Heart left ventricle (tissue), 16 donors: ENCODE results near the gene TAF1A. TPM values are rescaled to one million over a fixed set of nuclear protein-coding genes. Genes with fewer than 3 reads are reported as not detected.

Experiments used
- ATAC-seq, 4 donors: fragments of 200-7000 bp; cut with Tn5 transposase; one replicate each; pipeline ENCODE4 v1.9.1; 2020 to 2022; ENCODE audit warnings: moderate library complexity in 4 of 4, mild to moderate bottlenecking in 3 of 4, moderate number of reproducible peaks in 1 of 4
- DNase-seq, 5 donors: peaks; one replicate each; pipeline ENCODE4 v3.0.0-alpha.2; 2020
- H3K27ac ChIP-seq, 12 donors: fragments of 200-600 bp; sonication (generic) in 4 of 12; one replicate each; pipeline versions ENCODE4 v1.5.0 to v1.8.0; 2016 to 2022; ENCODE audit warnings: mild to moderate bottlenecking in 2 of 12
- H3K27me3 ChIP-seq, 9 donors: fragments of 200-600 bp; sonication (generic) in 2 of 9; one replicate each; pipeline versions ENCODE4 v1.5.1 to v1.8.0; 2016 to 2022; ENCODE audit warnings: mild to moderate bottlenecking in 3 of 9
- H3K36me3 ChIP-seq, 9 donors: fragments of 200-600 bp; sonication (generic) in 2 of 9; one replicate each; pipeline versions ENCODE4 v1.5.0 to v1.8.0; 2018 to 2022; ENCODE audit warnings: mild to moderate bottlenecking in 2 of 9
- H3K4me1 ChIP-seq, 12 donors: fragments of 200-600 bp; sonication (generic) in 4 of 12; one replicate each; pipeline versions ENCODE4 v1.5.0 to v1.8.0; 2016 to 2022; ENCODE audit warnings: mild to moderate bottlenecking in 3 of 12
- H3K4me3 ChIP-seq, 12 donors: fragments of 200-600 bp; sonication (generic) in 4 of 12; one replicate each; pipeline versions ENCODE4 v1.5.0 to v1.8.0; 2017 to 2022; ENCODE audit warnings: mild to moderate bottlenecking in 9 of 12, moderate library complexity in 4 of 12
- H3K9me3 ChIP-seq, 12 donors: fragments of 200-600 bp; sonication (generic) in 4 of 12; one replicate each; pipeline versions ENCODE4 v1.5.0 to v1.8.0; 2016 to 2022; ENCODE audit warnings: mild to moderate bottlenecking in 1 of 12
- POLR2A ChIP-seq, 2 donors: fragments of 450-650 bp; IDR thresholded peaks; one replicate each; pipeline ENCODE4 v1.6.1; 2017; ENCODE audit warnings: antibody characterized with exemption in 2 of 2, mild to moderate bottlenecking in 2 of 2, moderate library complexity in 2 of 2
- WGBS, 4 donors: extraction: QIAGEN DNeasy Blood & Tissue Kit in 2 of 4; methylation state at CpG; one replicate each; pipeline versions ENCODE4 v1.1.5 to v1.1.7; 2013 to 2018; 5-methylcytosine and 5-hydroxymethylcytosine counted together
- intact Hi-C, 10 donors: fragments of 100-400 bp; cut with DNase I; formaldehyde crosslinking; loops; one replicate each; pipeline versions ENCODE4 v1.11.1 to v1.14.2; 2022
- polyA plus RNA-seq, 2 donors: library from polyadenylated mRNA; stranded (reverse); fragments of 200-250 nt; gene quantifications; one replicate each; pipeline ENCODE4 v1.2.3, GENCODE V29; 2013
- total RNA-seq, 9 donors: library from RNA; depleted of rRNA in 2 of 9; stranded (reverse); fragments of >200 nt in 2 of 9; fragmentation: NEBNext Ultra II Directional in 3 of 9; extraction: Animal tissue kit (Norgen Biotek cat#: 25700) in 3 of 9; gene quantifications; one replicate each; pipeline versions ENCODE4 v1.1.0 to v1.2.4, GENCODE V29; 2016 to 2023
- TF ChIP-seq, protein P1 (sequence below), 12 donors: fragments of 200-600 bp; sonication (generic) in 4 of 12; IDR thresholded peaks; one replicate each; pipeline versions ENCODE4 v1.5.0 to v1.8.0; 2018 to 2022; ENCODE audit warnings: antibody characterized with exemption in 12 of 12, mild to moderate bottlenecking in 5 of 12
- donor health status: ischemic (EF 13 %, LVEDD 7.1; RV severe dilation, severe dysfunction).
- donor health status: healthy with polysubstance abuse.
- donor health status: DM: no; HTN: yes; CAD: no.
- donor health status: DM: no; HTN: no; CAD: no.
- donor health status: ischemic (EF 25% LVEDD 6.9; RV normal size, moderate dysfunction).
- donor health status: ischemic (EF 25% LVEDD 5.7; RV mildly dilated, moderate dysfunction).
- donor health status: healthy.
- donor health status: DM: yes; HTN: yes; CAD: no.
- donor health status: ischemic (EF 35%, LVEDD 5.7; RV mildly dilated, moderate dysfunction).
- donor health status: nonischemic (EF 11% LVEDD 7.7; RV severe dilation, severe dysfunction).
- donor health status: DM: yes; HTN: yes; CAD: no.
- donor health status: PGD.
- donor health status: ischemic (EF 29% LVEDD 5.4; RV normal size, mild dysfunction).
- donor health status: nonischemic (EF 23%, LVEDD 6.1; RV moderate dilation, normal function).

Gene TAF1A
- total and polyA plus RNA-seq, 11 donors: 0.81 to 5.1 (median 1.6) TPM

GRCh38 chr1:222618001-222618879, 28.5 kb upstream of the TAF1A start, which contains the start of gene MIA3:
MIA3 (plus strand) TSS chr1:222618097; CDS start chr1:222618111, 14 bp downstream.
- H3K27me3 ChIP-seq: peaks cover 0 to 12% (median 0%) of the 10 kb centered on the region in 9 donors
- TF ChIP-seq POLR2A (IDR thresholded peaks at IDR 0.05): peak in 1 of 2 donors; percentile 19
- TF ChIP-seq, protein P1, sequence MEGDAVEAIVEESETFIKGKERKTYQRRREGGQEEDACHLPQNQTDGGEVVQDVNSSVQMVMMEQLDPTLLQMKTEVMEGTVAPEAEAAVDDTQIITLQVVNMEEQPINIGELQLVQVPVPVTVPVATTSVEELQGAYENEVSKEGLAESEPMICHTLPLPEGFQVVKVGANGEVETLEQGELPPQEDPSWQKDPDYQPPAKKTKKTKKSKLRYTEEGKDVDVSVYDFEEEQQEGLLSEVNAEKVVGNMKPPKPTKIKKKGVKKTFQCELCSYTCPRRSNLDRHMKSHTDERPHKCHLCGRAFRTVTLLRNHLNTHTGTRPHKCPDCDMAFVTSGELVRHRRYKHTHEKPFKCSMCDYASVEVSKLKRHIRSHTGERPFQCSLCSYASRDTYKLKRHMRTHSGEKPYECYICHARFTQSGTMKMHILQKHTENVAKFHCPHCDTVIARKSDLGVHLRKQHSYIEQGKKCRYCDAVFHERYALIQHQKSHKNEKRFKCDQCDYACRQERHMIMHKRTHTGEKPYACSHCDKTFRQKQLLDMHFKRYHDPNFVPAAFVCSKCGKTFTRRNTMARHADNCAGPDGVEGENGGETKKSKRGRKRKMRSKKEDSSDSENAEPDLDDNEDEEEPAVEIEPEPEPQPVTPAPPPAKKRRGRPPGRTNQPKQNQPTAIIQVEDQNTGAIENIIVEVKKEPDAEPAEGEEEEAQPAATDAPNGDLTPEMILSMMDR (IDR thresholded peaks at IDR 0.05): no peak
- no peaks in the 10 kb centered on the region for H3K9me3 ChIP-seq
- 0 to 1% (median 1%) methylated on average over 21 to 81 of the region's 81 CpGs for WGBS, 4 donors
- intact Hi-C loops: loop anchor here in 2 of 10 donors (2.0 kb wide), 2 partner anchors 23 to 29 kb away; partner anchors contain the start of gene TAF1A (in 1 of the 2)
- H3K36me3 ChIP-seq: peaks cover 0 to 22% (median 16%) of the 10 kb centered on the region in 9 donors
- H3K4me3 ChIP-seq: peak within 1 kb of the TSS; percentile 75 to 99 (median 96)
- DNase-seq (peak in 4 of 5 donors; percentile 85 to 93 (median 88)), ATAC-seq (peak; percentile 49 to 87 (median 82))
- peak within 1 kb of the TSS in 11 of 12 donors; percentile 65 to 87 (median 74) for H3K27ac ChIP-seq
- H3K4me1 ChIP-seq: peaks cover 0 to 16% (median 10%) of the 10 kb centered on the region in 12 donors

- 2 to 7% (median 3%) methylated on average over 18 to 37 of the region's 37 CpGs for WGBS, 4 donors
- Histone ChIP-seq H3K36me3 (peaks cover 0 to 16% (median 10%) of the 10 kb centered on the region in 9 donors), H3K27ac (peak overlapping the region in 10 of 12 donors; percentile 18 to 81 (median 54)), H3K27me3 (peaks cover 0 to 12% (median 0%) of the 10 kb centered on the region in 9 donors), H3K9me3 (no peaks in the 10 kb centered on the region), H3K4me1 (peaks cover 0 to 16% (median 10%) of the 10 kb centered on the region in 12 donors), H3K4me3 (peak overlapping the region; percentile 32 to 98 (median 72))
- peak in 1 of 2 donors; percentile 35 for TF ChIP-seq POLR2A (IDR thresholded peaks at IDR 0.05)
- TF ChIP-seq, protein P1 (IDR thresholded peaks at IDR 0.05): no peak
- DNase-seq (peak; percentile 92 to 96 (median 94)), ATAC-seq (peak; percentile 90 to 98 (median 94))
- intact Hi-C loops: loop anchor here in 1 of 10 donors (1.0 kb wide), 1 partner anchor 28 kb away; the partner anchor contains the start of gene TAF1A
These were observed 27.7 kb upstream of the TAF1A start for GRCh38 chr1:222617367-222617951.

DNA sequence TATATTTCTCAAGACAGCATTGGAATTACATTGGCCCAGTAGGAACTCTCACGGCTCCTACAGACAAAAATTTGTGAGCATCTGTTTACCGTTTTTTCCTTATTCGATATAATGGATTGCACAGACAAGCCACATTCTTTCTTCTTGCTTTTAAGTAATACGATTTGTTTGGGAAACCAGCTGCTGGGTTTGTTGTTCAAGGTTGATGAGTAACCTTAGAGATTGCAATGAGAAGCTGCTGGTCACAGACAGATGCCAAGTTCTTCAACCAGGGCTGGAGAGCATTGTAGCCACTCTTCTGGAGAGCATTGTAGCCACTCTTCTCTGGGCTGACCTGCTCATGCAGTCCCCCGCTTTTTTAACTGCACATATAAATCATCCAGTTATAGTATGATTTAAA, 26.8 kb upstream of the TAF1A start:
- WGBS, 4 donors: 75 to 81% (median 76%) methylated on average over 5 of the region's 5 CpGs
- intact Hi-C loops: no loop called here
- Histone ChIP-seq H3K4me3 (no peak overlapping the region), H3K27me3 (peaks cover 0 to 12% (median 0%) of the 10 kb centered on the region in 9 donors), H3K36me3 (peaks cover 0 to 6% (median 3%) of the 10 kb centered on the region in 9 donors), H3K4me1 (peaks cover 0 to 16% (median 10%) of the 10 kb centered on the region in 12 donors), H3K27ac (peak overlapping the region in 1 of 12 donors; percentile 81), H3K9me3 (no peaks in the 10 kb centered on the region)
- TF ChIP-seq POLR2A (IDR thresholded peaks at IDR 0.05): no peak
- DNase-seq (no peak), ATAC-seq (no peak)

- Histone ChIP-seq H3K27me3 (peaks cover 0 to 12% (median 0%) of the 10 kb centered on the region in 9 donors), H3K4me1 (peaks cover 0 to 6% (median 0%) of the 10 kb centered on the region in 12 donors), H3K4me3 (no peak overlapping the region), H3K27ac (no peak overlapping the region), H3K36me3 (no peaks in the 10 kb centered on the region), H3K9me3 (no peaks in the 10 kb centered on the region)
- intact Hi-C loops: no loop called here
- TF ChIP-seq, protein P1 (IDR thresholded peaks at IDR 0.05): no peak
- no peak for TF ChIP-seq POLR2A (IDR thresholded peaks at IDR 0.05)
- ATAC-seq (no peak), DNase-seq (no peak)
- 38 to 54% (median 44%) methylated on average over 1 of the region's 1 CpG for WGBS, 4 donors
These were observed 23.9 kb upstream of the TAF1A start for GRCh38 chr1:222613627-222614026.
